Measurements from ENCODE around the gene HSF2. TPM values are rescaled to one million over a fixed set of nuclear protein-coding genes. Genes with fewer than 3 reads are reported as not detected.
"Not testable (repeated sequence)": the region's sequence is repeated elsewhere in the genome, so short reads cannot be mapped to it uniquely, and the experiment has no call there.

Gene HSF2
- total RNA-seq, 1 donor = 21.4 TPM

- H3K4me3 ChIP-seq (ENCODE audit: low read depth, low read length) = no peak overlapping the region
- TF ChIP-seq CTCF (IDR thresholded peaks at IDR 0.05; ENCODE audit: insufficient read depth, low read length) = no peak
- DNase-seq (ENCODE audit: low read depth) = no peak
Observed at GRCh38 chr6:122459240-122459639, 59.8 kb downstream of the HSF2 start.

GRCh38 chr6:122459865-122460416, 60.5 kb downstream of the HSF2 start:
- not testable (repeated sequence) for DNase-seq (ENCODE audit: low read depth); H3K4me3 ChIP-seq (ENCODE audit: low read depth, low read length)

- no peak for TF ChIP-seq CTCF (IDR thresholded peaks at IDR 0.05; ENCODE audit: insufficient read depth, low read length)
- DNase-seq (ENCODE audit: low read depth) = no peak
Observed at GRCh38 chr6:122461885-122462284, 62.4 kb downstream of the HSF2 start.

GRCh38 chr6:122471107-122472021, 71.9 kb downstream of the HSF2 start, which contains the start of gene SERINC1:
TSS of gene SERINC1 (minus strand) at chr6:122471807. CDS start at chr6:122471737, 70 bp downstream.
- no peak for TF ChIP-seq CTCF (IDR thresholded peaks at IDR 0.05; ENCODE audit: insufficient read depth, low read length)
- peak within 1 kb of the TSS; percentile 99 for H3K4me3 ChIP-seq (ENCODE audit: low read depth, low read length)
- peak; percentile 97 for DNase-seq (ENCODE audit: low read depth)

More at GRCh38 chr6:122461885-122462284, 62.4 kb downstream of the HSF2 start:
- H3K4me3 ChIP-seq (ENCODE audit: low read depth, low read length) = no peak overlapping the region

GRCh38 chr6:122472022-122472340, 72.5 kb downstream of the HSF2 start:
- peak overlapping the region; percentile 99 for H3K4me3 ChIP-seq (ENCODE audit: low read depth, low read length)
- TF ChIP-seq CTCF (IDR thresholded peaks at IDR 0.05; ENCODE audit: insufficient read depth, low read length) = no peak
- DNase-seq (ENCODE audit: low read depth) = no peak

- DNase-seq (ENCODE audit: low read depth) = peak; percentile 42
- peak; percentile 49 for TF ChIP-seq CTCF (IDR thresholded peaks at IDR 0.05; ENCODE audit: insufficient read depth, low read length)
- H3K4me3 ChIP-seq (ENCODE audit: low read depth, low read length) = no peak overlapping the region
Observed at GRCh38 chr6:122476131-122476530, 76.7 kb downstream of the HSF2 start.

GRCh38 chr6:122482750-122483080, 83.3 kb downstream of the HSF2 start:
- TF ChIP-seq CTCF (IDR thresholded peaks at IDR 0.05; ENCODE audit: insufficient read depth, low read length) = no peak
- DNase-seq (ENCODE audit: low read depth) = no peak
- no peak overlapping the region for H3K4me3 ChIP-seq (ENCODE audit: low read depth, low read length)
